Testis (tissue), 2 donors: ENCODE measurements around the gene GPR179.

Experiments used
- CTCF ChIP-seq, 3 experiments: fragments of 450-650 bp in 2 of 3; fragments of 200-600 bp in 1 of 3; sonication (generic) in 1 of 3; IDR thresholded peaks; one replicate each; pipeline ENCODE4 v1.5.1; 2016 to 2019; ENCODE audit warnings: antibody characterized with exemption in 3 of 3, mild to moderate bottlenecking in 2 of 3, moderate library complexity in 1 of 3
- POLR2A ChIP-seq: fragments of 450-650 bp; IDR thresholded peaks from one replicate; pipeline ENCODE4 v1.6.1; 2017; ENCODE audit warnings: antibody characterized with exemption, mild to moderate bottlenecking, moderate library complexity

GRCh38 chr17:38327936-38328335 lies 15.8 kb downstream of the GPR179 start:
- TF ChIP-seq CTCF (IDR thresholded peaks at IDR 0.05), result no peak
- no peak for TF ChIP-seq POLR2A
